HCT116 (cell line): ENCODE results near the gene CAMK2D. TPM values are rescaled to one million over a fixed set of nuclear protein-coding genes. Genes with fewer than 3 reads are reported as not detected.

Source experiments
- ATAC-seq: fragments of 200-7000 bp; cut with Tn5 transposase; 2 replicates; pipeline ENCODE4 v1.9.1; 2020; ENCODE audit warnings: mild to moderate bottlenecking, moderate library complexity
- BruUV-seq: library from RNA; stranded (reverse); fragments of 400-500 nt; replicated peaks from 2 replicates; lab custom pipeline; 2021; lab: Mats Ljungman, UMichigan
- CTCF ChIA-PET: fragments of 300-600 bp; sonication (Branson Sonifier 250); formaldehyde crosslinking; loops from one replicate; lab custom pipeline; 2021; ENCODE audit warnings: antibody characterized with exemption; lab: Charles Lee
- POLR2A ChIA-PET: fragments of 300-600, 350-600 bp; sonication (Branson Sonifier 250); formaldehyde crosslinking; loops from one replicate; lab custom pipeline; 2021; ENCODE audit warnings: antibody characterized with exemption; lab: Charles Lee
- RAD21 ChIA-PET, 2 experiments: fragments of 300-600 bp; sonication (Branson Sonifier 250); formaldehyde crosslinking; loops; one replicate each; lab custom pipeline; 2023; ENCODE audit warnings: low total read pairs in 2 of 2; ENCODE audit not compliant: uncharacterized antibody in 2 of 2, unreplicated experiment in 2 of 2, low non-redundant PET in 1 of 2; lab: Charles Lee
- DNase-seq: peaks from one replicate; pipeline ENCODE4 v3.0.0-alpha.2; 2010; ENCODE audit warnings: low read depth, low spot score
- H2AFZ ChIP-seq: fragments of 200-600 bp; shearing (Covaris generic), sonication (generic); 2 replicates; pipeline ENCODE4 v1.6.1; 2017; ENCODE audit warnings: low read depth, mixed run types, mixed read lengths, antibody characterized with exemption, low read length; ENCODE audit not compliant: poor library complexity, severe bottlenecking
- H3K27ac ChIP-seq: 2 replicates; pipeline ENCODE4 v1.5.1; 2012; ENCODE audit warnings: low read depth, low read length
- H3K27me3 ChIP-seq: fragments of 200-600 bp; sonication (generic); 2 replicates; pipeline ENCODE4 v1.6.1; 2016; ENCODE audit warnings: mixed run types, low read length, mixed read lengths; ENCODE audit not compliant: insufficient read depth
- H3K36me3 ChIP-seq, 2 experiments: fragments of 200-500 bp in 1 of 2; fragments of 200-600 bp in 1 of 2; sonication (Bioruptor generic) in 1 of 2; sonication (generic) in 1 of 2; 2 replicates each; pipeline versions ENCODE4 v1.5.1 to v1.6.1; 2014 to 2016; ENCODE audit warnings: low read length in 2 of 2, inconsistent platforms in 1 of 2, mixed read lengths in 1 of 2, mixed run types in 1 of 2; ENCODE audit not compliant: insufficient read depth in 2 of 2, control insufficient read depth in 1 of 2
- H3K4me1 ChIP-seq, 2 experiments: fragments of 200-600 bp in 1 of 2; sonication (generic) in 1 of 2; 2 replicates each; pipeline versions ENCODE4 v1.5.1 to v1.6.1; 2012 to 2017; ENCODE audit warnings: low read length in 2 of 2, inconsistent platforms in 1 of 2, mild to moderate bottlenecking in 1 of 2, mixed read lengths in 1 of 2, mixed run types in 1 of 2, moderate library complexity in 1 of 2; ENCODE audit not compliant: insufficient read depth in 2 of 2, control insufficient read depth in 1 of 2
- H3K4me2 ChIP-seq: fragments of 200-600 bp; sonication (generic); 2 replicates; pipeline ENCODE4 v1.6.1; 2017; ENCODE audit warnings: mixed run types, low read length, mixed read lengths
- H3K4me3 ChIP-seq, 2 experiments: fragments of 200-600 bp in 1 of 2; sonication (generic) in 1 of 2; replicated peaks in 1 of 2; 2 replicates each; pipeline ENCODE4 v1.5.1; 2011 to 2016; ENCODE audit warnings: low read length in 2 of 2, control low read depth in 1 of 2, low read depth in 1 of 2, mild to moderate bottlenecking in 1 of 2, mixed read lengths in 1 of 2, mixed run types in 1 of 2
- H3K79me2 ChIP-seq: fragments of 200-600 bp; sonication (generic); 2 replicates; pipeline ENCODE4 v1.6.1; 2017; ENCODE audit warnings: mild to moderate bottlenecking, mixed run types, low read length, moderate library complexity, mixed read lengths; ENCODE audit not compliant: insufficient read depth
- H3K9ac ChIP-seq: fragments of 200-600 bp; sonication (generic); 2 replicates; pipeline ENCODE4 v1.6.1; 2016; ENCODE audit warnings: low read length, mixed read lengths
- H3K9me2 ChIP-seq: fragments of 200-600 bp; sonication (generic), shearing (Covaris generic); 2 replicates; pipeline ENCODE4 v1.6.1; 2017; ENCODE audit warnings: mixed run types, mild to moderate bottlenecking, moderate library complexity; ENCODE audit not compliant: insufficient read depth
- H3K9me3 ChIP-seq, 2 experiments: fragments of 200-500 bp in 1 of 2; fragments of 200-600 bp in 1 of 2; sonication (Bioruptor generic) in 1 of 2; sonication (generic) in 1 of 2; 2 replicates each; pipeline ENCODE4 v1.6.1; 2014 to 2017; ENCODE audit warnings: low read length in 2 of 2, mixed read lengths in 2 of 2, inconsistent platforms in 1 of 2, low read depth in 1 of 2, mild to moderate bottlenecking in 1 of 2, mixed run types in 1 of 2, moderate library complexity in 1 of 2; ENCODE audit not compliant: control insufficient read depth in 1 of 2, insufficient read depth in 1 of 2
- H4K20me1 ChIP-seq: fragments of 200-600 bp; sonication (generic), shearing (Covaris generic); 2 replicates; pipeline ENCODE4 v1.6.1; 2017; ENCODE audit warnings: mixed run types, mild to moderate bottlenecking, moderate library complexity; ENCODE audit not compliant: insufficient read depth
- CBX3 ChIP-seq: IDR thresholded peaks from 2 replicates; pipeline ENCODE4 v1.6.1; 2012; ENCODE audit warnings: low read depth
- CEBPB ChIP-seq: IDR thresholded peaks from 2 replicates; pipeline ENCODE4 v1.6.1; 2012; ENCODE audit warnings: low read depth
- ELF1 ChIP-seq: IDR thresholded peaks from 2 replicates; pipeline ENCODE4 v1.6.1; 2012; ENCODE audit warnings: low read depth, borderline replicate concordance
- EZH2 ChIP-seq: fragments of 200-600 bp; sonication (generic); IDR thresholded peaks from 2 replicates; pipeline ENCODE4 v1.6.1; 2017; ENCODE audit warnings: antibody characterized with exemption, mixed run types
- EZH2phosphoT487 ChIP-seq: fragments of 200-600 bp; IDR thresholded peaks from 2 replicates; pipeline ENCODE4 v1.6.1; 2018; ENCODE audit warnings: antibody characterized with exemption, borderline replicate concordance
- FOSL1 ChIP-seq: IDR thresholded peaks from 2 replicates; pipeline ENCODE4 v1.6.1; 2012; ENCODE audit warnings: low read depth
- JUND ChIP-seq: IDR thresholded peaks from 2 replicates; pipeline ENCODE4 v1.6.1; 2012
- POLR2AphosphoS5 ChIP-seq: IDR thresholded peaks from 2 replicates; pipeline ENCODE4 v1.6.1; 2011; ENCODE audit warnings: mild to moderate bottlenecking, low read depth, low read length, moderate library complexity
- RAD21 ChIP-seq: IDR thresholded peaks from 2 replicates; pipeline ENCODE4 v1.6.1; 2012; ENCODE audit warnings: low read depth, mild to moderate bottlenecking
- SIN3A ChIP-seq: IDR thresholded peaks from 2 replicates; pipeline ENCODE4 v1.6.1; 2012; ENCODE audit warnings: low read depth
- SP1 ChIP-seq: IDR thresholded peaks from 2 replicates; pipeline ENCODE4 v1.6.1; 2012; ENCODE audit warnings: low read depth
- SRF ChIP-seq: IDR thresholded peaks from 2 replicates; pipeline ENCODE4 v1.6.1; 2012; ENCODE audit warnings: low read depth
- TCF7L2 ChIP-seq: IDR thresholded peaks from 2 replicates; pipeline ENCODE4 v1.7.0; 2011; ENCODE audit warnings: borderline replicate concordance, inconsistent platforms; ENCODE audit not compliant: insufficient read depth, insufficient read length; ENCODE audit errors: extremely low read depth
- YY1 ChIP-seq: IDR thresholded peaks from 2 replicates; pipeline ENCODE4 v1.6.1; 2011; ENCODE audit warnings: low read length, low read depth, moderate library complexity, mild to moderate bottlenecking; ENCODE audit not compliant: insufficient replicate concordance; ENCODE audit errors: extremely low read depth
- ZFX ChIP-seq: fragments of 450-650 bp; IDR thresholded peaks from 2 replicates; pipeline ENCODE4 v1.6.1; 2017
- intact Hi-C: fragments of 100-400 bp; cut with micrococcal nuclease; formaldehyde crosslinking; loops from 2 replicates; pipeline ENCODE4 v1.10.0; 2022
- total RNA-seq: library from RNA; stranded (reverse); gene quantifications from one replicate; pipeline ENCODE4 v1.2.1, GENCODE V29; 2021; ENCODE audit not compliant: unreplicated experiment
- TF ChIP-seq, protein P1 (sequence below): IDR thresholded peaks from 2 replicates; pipeline ENCODE4 v1.6.1; 2012
- TF ChIP-seq, protein P2 (sequence below): IDR thresholded peaks from 2 replicates; pipeline ENCODE4 v1.6.1; 2012
- TF ChIP-seq, protein P3 (sequence below): IDR thresholded peaks from 2 replicates; pipeline ENCODE4 v1.6.1; 2011; ENCODE audit warnings: mild to moderate bottlenecking, low read length, moderate library complexity; ENCODE audit not compliant: insufficient replicate concordance; ENCODE audit errors: extremely low read depth
- TF ChIP-seq, protein P4 (sequence below): IDR thresholded peaks from 2 replicates; pipeline ENCODE4 v1.6.1; 2012; ENCODE audit warnings: low read depth
- TF ChIP-seq, protein P5 (sequence below), 3 experiments: fragments of 200-600 bp in 1 of 3; sonication (generic) in 1 of 3; IDR thresholded peaks in 2 of 3; conservative IDR thresholded peaks in 1 of 3; 2 replicates each; pipeline ENCODE4 v1.5.1; 2012 to 2017; ENCODE audit warnings: low read depth in 2 of 3, low read length in 2 of 3, antibody characterized with exemption in 1 of 3, borderline replicate concordance in 1 of 3, control low read depth in 1 of 3, mild to moderate bottlenecking in 1 of 3, mixed read lengths in 1 of 3, mixed run types in 1 of 3, moderate library complexity in 1 of 3; ENCODE audit not compliant: insufficient read depth in 1 of 3

Gene CAMK2D
- total RNA-seq, 1 experiment from 2014 or later = 67.0 TPM

DNA sequence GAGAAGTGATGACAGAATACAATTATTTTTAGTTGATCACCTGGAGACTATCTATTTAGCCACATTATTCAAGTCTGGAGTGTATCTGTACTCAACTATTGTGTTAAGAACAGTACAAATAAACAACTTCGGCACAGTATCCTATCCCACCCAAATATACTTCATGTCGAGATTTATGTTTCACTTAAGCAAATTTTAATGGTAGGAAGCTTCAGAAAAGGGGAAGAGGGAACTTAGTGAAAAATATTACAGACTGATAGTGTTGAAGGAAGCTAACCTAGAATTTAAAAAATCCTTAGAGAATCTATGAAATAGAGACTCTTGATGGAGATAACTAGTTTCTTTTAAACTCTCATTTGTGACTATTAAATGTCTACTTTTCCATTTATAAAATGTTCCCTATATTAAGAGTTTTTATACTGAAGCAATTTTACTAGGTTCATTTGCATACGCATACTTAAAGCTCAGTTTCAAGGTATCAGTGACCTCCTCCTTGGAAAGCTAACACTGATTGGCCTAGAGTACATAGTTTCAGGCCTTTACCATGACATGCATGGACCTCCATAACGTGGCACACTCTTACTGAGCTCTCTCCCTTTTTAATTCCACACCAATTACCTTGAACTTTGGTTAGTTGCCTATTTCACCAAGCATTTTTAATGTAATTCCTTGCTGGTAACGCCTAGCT lies 197.7 kb downstream of the CAMK2D start:
- intact Hi-C loops = no loop called here
- Histone ChIP-seq H3K4me1 (peaks cover 22 to 44% of the 10 kb centered on the region in 2 experiments; a peak in 3 of 4 replicates), H3K4me3 (no peak overlapping the region), H3K79me2 (no peaks in the 10 kb centered on the region), H3K27me3 (no peaks in the 10 kb centered on the region), H3K4me2 (no peak overlapping the region), H3K27ac (no peak overlapping the region), H2AFZ (no peak overlapping the region), H3K36me3 (no peaks in the 10 kb centered on the region), H3K9me3 (no peaks in the 10 kb centered on the region), H3K9ac (no peak overlapping the region), H3K9me2 (no peaks in the 10 kb centered on the region; the same call in 1 of the 2 replicates), H4K20me1 (no peaks in the 10 kb centered on the region)
- DNase-seq = no peak
- no peak for ATAC-seq
- TF ChIP-seq RAD21 (no peak), SRF (no peak), CEBPB (no peak), EZH2phosphoT487 (no peak), ZFX (no peak), FOSL1 (no peak), SIN3A (no peak), YY1 (no peak), POLR2AphosphoS5 (no peak), SP1 (no peak), TCF7L2 (no peak), JUND (no peak), EZH2 (no peak), CBX3 (no peak), ELF1 (no peak)
- TF ChIP-seq, protein P1, sequence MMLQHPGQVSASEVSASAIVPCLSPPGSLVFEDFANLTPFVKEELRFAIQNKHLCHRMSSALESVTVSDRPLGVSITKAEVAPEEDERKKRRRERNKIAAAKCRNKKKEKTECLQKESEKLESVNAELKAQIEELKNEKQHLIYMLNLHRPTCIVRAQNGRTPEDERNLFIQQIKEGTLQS = no peak
- TF ChIP-seq, protein P2, sequence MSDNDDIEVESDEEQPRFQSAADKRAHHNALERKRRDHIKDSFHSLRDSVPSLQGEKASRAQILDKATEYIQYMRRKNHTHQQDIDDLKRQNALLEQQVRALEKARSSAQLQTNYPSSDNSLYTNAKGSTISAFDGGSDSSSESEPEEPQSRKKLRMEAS = no peak
- TF ChIP-seq, protein P3, sequence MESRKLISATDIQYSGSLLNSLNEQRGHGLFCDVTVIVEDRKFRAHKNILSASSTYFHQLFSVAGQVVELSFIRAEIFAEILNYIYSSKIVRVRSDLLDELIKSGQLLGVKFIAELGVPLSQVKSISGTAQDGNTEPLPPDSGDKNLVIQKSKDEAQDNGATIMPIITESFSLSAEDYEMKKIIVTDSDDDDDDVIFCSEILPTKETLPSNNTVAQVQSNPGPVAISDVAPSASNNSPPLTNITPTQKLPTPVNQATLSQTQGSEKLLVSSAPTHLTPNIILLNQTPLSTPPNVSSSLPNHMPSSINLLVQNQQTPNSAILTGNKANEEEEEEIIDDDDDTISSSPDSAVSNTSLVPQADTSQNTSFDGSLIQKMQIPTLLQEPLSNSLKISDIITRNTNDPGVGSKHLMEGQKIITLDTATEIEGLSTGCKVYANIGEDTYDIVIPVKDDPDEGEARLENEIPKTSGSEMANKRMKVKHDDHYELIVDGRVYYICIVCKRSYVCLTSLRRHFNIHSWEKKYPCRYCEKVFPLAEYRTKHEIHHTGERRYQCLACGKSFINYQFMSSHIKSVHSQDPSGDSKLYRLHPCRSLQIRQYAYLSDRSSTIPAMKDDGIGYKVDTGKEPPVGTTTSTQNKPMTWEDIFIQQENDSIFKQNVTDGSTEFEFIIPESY = no peak
- TF ChIP-seq, protein P4, sequence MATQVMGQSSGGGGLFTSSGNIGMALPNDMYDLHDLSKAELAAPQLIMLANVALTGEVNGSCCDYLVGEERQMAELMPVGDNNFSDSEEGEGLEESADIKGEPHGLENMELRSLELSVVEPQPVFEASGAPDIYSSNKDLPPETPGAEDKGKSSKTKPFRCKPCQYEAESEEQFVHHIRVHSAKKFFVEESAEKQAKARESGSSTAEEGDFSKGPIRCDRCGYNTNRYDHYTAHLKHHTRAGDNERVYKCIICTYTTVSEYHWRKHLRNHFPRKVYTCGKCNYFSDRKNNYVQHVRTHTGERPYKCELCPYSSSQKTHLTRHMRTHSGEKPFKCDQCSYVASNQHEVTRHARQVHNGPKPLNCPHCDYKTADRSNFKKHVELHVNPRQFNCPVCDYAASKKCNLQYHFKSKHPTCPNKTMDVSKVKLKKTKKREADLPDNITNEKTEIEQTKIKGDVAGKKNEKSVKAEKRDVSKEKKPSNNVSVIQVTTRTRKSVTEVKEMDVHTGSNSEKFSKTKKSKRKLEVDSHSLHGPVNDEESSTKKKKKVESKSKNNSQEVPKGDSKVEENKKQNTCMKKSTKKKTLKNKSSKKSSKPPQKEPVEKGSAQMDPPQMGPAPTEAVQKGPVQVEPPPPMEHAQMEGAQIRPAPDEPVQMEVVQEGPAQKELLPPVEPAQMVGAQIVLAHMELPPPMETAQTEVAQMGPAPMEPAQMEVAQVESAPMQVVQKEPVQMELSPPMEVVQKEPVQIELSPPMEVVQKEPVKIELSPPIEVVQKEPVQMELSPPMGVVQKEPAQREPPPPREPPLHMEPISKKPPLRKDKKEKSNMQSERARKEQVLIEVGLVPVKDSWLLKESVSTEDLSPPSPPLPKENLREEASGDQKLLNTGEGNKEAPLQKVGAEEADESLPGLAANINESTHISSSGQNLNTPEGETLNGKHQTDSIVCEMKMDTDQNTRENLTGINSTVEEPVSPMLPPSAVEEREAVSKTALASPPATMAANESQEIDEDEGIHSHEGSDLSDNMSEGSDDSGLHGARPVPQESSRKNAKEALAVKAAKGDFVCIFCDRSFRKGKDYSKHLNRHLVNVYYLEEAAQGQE = no peak
- TF ChIP-seq, protein P5, sequence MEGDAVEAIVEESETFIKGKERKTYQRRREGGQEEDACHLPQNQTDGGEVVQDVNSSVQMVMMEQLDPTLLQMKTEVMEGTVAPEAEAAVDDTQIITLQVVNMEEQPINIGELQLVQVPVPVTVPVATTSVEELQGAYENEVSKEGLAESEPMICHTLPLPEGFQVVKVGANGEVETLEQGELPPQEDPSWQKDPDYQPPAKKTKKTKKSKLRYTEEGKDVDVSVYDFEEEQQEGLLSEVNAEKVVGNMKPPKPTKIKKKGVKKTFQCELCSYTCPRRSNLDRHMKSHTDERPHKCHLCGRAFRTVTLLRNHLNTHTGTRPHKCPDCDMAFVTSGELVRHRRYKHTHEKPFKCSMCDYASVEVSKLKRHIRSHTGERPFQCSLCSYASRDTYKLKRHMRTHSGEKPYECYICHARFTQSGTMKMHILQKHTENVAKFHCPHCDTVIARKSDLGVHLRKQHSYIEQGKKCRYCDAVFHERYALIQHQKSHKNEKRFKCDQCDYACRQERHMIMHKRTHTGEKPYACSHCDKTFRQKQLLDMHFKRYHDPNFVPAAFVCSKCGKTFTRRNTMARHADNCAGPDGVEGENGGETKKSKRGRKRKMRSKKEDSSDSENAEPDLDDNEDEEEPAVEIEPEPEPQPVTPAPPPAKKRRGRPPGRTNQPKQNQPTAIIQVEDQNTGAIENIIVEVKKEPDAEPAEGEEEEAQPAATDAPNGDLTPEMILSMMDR (IDR thresholded peaks at IDR 0.05 in 2 of 3, conservative IDR thresholded peaks at IDR 0.05 in 1 of 3; ENCODE audit: borderline replicate concordance in 1 of 3, insufficient read depth in 1 of 3, low read depth in 2 of 3, low read length in 2 of 3) = no peak
- ChIA-PET POLR2A (no interaction called here), CTCF (interaction anchor here (1.1 kb wide), 1 partner anchor 16 kb away, joined by 4 read pairs; no protein-coding TSS in a partner anchor), RAD21 (no interaction called here)
- no TSS peak for BruUV-seq
